ENCODE measurements around the gene COMMD1.
"Not testable (repeated sequence)": the region's sequence is repeated elsewhere in the genome, so short reads cannot be mapped to it uniquely, and the experiment has no call there.

GRCh38 chr2:61954856-61955255 lies 49.4 kb downstream of the COMMD1 start:
- not testable (repeated sequence) for TF ChIP-seq POLR2A (IDR thresholded peaks at IDR 0.05)
- TF ChIP-seq, protein P1, sequence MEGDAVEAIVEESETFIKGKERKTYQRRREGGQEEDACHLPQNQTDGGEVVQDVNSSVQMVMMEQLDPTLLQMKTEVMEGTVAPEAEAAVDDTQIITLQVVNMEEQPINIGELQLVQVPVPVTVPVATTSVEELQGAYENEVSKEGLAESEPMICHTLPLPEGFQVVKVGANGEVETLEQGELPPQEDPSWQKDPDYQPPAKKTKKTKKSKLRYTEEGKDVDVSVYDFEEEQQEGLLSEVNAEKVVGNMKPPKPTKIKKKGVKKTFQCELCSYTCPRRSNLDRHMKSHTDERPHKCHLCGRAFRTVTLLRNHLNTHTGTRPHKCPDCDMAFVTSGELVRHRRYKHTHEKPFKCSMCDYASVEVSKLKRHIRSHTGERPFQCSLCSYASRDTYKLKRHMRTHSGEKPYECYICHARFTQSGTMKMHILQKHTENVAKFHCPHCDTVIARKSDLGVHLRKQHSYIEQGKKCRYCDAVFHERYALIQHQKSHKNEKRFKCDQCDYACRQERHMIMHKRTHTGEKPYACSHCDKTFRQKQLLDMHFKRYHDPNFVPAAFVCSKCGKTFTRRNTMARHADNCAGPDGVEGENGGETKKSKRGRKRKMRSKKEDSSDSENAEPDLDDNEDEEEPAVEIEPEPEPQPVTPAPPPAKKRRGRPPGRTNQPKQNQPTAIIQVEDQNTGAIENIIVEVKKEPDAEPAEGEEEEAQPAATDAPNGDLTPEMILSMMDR (IDR thresholded peaks at IDR 0.05) = not testable (repeated sequence)

Measured in gastroesophageal sphincter (tissue), 3 donors.